Measurements from ENCODE around the gene GHDC.
"Not testable (repeated sequence)": the region's sequence is repeated elsewhere in the genome, so short reads cannot be mapped to it uniquely, and the experiment has no call there.

DNA sequence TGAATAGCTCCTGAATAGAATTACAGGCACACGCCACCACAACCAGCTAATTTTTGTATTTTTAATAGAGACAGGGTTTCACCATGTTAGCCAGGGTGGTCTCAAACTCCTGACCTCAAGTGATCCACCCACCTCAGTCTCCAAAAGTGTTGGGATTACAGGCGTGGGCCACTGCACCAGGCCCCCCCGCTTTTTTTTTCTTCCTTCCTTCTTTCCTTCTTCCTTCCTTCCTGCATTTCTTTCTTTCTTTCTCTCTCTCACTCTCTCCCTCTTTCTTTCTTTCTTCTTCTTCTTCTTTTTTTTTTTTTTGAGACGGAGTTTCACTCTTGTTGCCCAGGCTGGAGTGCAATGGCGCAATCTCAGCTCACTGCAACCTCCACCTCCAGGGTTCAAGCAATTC, 8.1 kb downstream of the GHDC start:
- TF ChIP-seq, protein P1, sequence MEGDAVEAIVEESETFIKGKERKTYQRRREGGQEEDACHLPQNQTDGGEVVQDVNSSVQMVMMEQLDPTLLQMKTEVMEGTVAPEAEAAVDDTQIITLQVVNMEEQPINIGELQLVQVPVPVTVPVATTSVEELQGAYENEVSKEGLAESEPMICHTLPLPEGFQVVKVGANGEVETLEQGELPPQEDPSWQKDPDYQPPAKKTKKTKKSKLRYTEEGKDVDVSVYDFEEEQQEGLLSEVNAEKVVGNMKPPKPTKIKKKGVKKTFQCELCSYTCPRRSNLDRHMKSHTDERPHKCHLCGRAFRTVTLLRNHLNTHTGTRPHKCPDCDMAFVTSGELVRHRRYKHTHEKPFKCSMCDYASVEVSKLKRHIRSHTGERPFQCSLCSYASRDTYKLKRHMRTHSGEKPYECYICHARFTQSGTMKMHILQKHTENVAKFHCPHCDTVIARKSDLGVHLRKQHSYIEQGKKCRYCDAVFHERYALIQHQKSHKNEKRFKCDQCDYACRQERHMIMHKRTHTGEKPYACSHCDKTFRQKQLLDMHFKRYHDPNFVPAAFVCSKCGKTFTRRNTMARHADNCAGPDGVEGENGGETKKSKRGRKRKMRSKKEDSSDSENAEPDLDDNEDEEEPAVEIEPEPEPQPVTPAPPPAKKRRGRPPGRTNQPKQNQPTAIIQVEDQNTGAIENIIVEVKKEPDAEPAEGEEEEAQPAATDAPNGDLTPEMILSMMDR (IDR thresholded peaks at IDR 0.05): not testable (repeated sequence)
- TF ChIP-seq POLR2A (IDR thresholded peaks at IDR 0.05): not testable (repeated sequence)
